HepG2 (cell line): ENCODE data around the gene ARL15.

ENCODE experiments used
- ELF4 ChIP-seq: sonication (generic); formaldehyde crosslinking; IDR thresholded peaks from 2 replicates; pipeline ENCODE4 v1.5.0; 2020; ENCODE audit warnings: missing genetic modification reagents, mild to moderate bottlenecking, moderate library complexity, borderline replicate concordance
- POLR2AphosphoS5 ChIP-seq: IDR thresholded peaks from 2 replicates; pipeline ENCODE4 v1.6.1; 2012; ENCODE audit warnings: low read depth, low read length
- ZC3H13 ChIP-seq: sonication (generic); formaldehyde crosslinking; IDR thresholded peaks from 2 replicates; pipeline ENCODE4 v1.8.1; 2023; ENCODE audit warnings: mild to moderate bottlenecking, missing genetic modification reagents, moderate library complexity
- ZNF235 ChIP-seq: sonication (generic); formaldehyde crosslinking; IDR thresholded peaks from 2 replicates; pipeline ENCODE4 v1.8.1; 2023; ENCODE audit warnings: mild to moderate bottlenecking, missing genetic modification reagents, borderline replicate concordance
- ZNF292 ChIP-seq: sonication (generic); formaldehyde crosslinking; IDR thresholded peaks from 2 replicates; pipeline ENCODE4 v1.8.1; 2022; ENCODE audit warnings: mild to moderate bottlenecking, low read depth, missing genetic modification reagents, borderline replicate concordance
- TF ChIP-seq, protein P1 (sequence below), 2 experiments: sonication (generic) in 1 of 2; formaldehyde crosslinking in 1 of 2; IDR thresholded peaks; 2 replicates each; pipeline versions ENCODE4 v1.4.0 to v1.6.1; 2018 to 2020; ENCODE audit warnings: missing genetic modification reagents in 2 of 2, borderline replicate concordance in 1 of 2, low read depth in 1 of 2, mild to moderate bottlenecking in 1 of 2, missing biosample characterization in 1 of 2

GRCh38 chr5:53994148-53994547 lies 316.2 kb downstream of the ARL15 start:
- TF ChIP-seq, protein P1, sequence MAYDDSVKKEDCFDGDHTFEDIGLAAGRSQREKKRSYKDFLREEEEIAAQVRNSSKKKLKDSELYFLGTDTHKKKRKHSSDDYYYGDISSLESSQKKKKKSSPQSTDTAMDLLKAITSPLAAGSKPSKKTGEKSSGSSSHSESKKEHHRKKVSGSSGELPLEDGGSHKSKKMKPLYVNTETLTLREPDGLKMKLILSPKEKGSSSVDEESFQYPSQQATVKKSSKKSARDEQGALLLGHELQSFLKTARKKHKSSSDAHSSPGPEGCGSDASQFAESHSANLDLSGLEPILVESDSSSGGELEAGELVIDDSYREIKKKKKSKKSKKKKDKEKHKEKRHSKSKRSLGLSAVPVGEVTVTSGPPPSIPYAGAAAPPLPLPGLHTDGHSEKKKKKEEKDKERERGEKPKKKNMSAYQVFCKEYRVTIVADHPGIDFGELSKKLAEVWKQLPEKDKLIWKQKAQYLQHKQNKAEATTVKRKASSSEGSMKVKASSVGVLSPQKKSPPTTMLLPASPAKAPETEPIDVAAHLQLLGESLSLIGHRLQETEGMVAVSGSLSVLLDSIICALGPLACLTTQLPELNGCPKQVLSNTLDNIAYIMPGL (CRISPR knock-in tag; IDR thresholded peaks at IDR 0.05; ENCODE audit: borderline replicate concordance in 1 of 2, low read depth in 1 of 2), result no peak
- TF ChIP-seq ZC3H13 (CRISPR knock-in tag) (no peak), POLR2AphosphoS5 (no peak), ELF4 (CRISPR knock-in tag) (no peak), ZNF292 (no peak), ZNF235 (CRISPR knock-in tag) (no peak)
